Loucy (cell line): Measurements from ENCODE around the gene CEACAM7.

Experiments
- H2AFZ ChIP-seq: fragments of 200-600 bp; sonication (generic); 2 replicates; pipeline ENCODE4 v1.6.0; 2016; ENCODE audit warnings: antibody characterized with exemption, mild to moderate bottlenecking, low read length, moderate library complexity
- H3F3A ChIP-seq: fragments of 200-600 bp; 2 replicates; pipeline ENCODE4 v1.6.0; 2016; ENCODE audit warnings: antibody characterized with exemption, low read depth, mild to moderate bottlenecking
- H3K27me3 ChIP-seq: fragments of 200-600 bp; sonication (generic); 2 replicates; pipeline ENCODE4 v1.6.1; 2014; ENCODE audit warnings: low read length, mild to moderate bottlenecking; ENCODE audit not compliant: insufficient read depth, poor library complexity, severe bottlenecking
- H3K36me3 ChIP-seq: fragments of 200-600 bp; sonication (generic); 2 replicates; pipeline ENCODE4 v1.6.1; 2016; ENCODE audit warnings: low read length; ENCODE audit not compliant: insufficient read depth
- H3K4me1 ChIP-seq: fragments of 200-600 bp; sonication (generic); 2 replicates; pipeline ENCODE4 v1.5.1; 2014; ENCODE audit warnings: low read length, mild to moderate bottlenecking; ENCODE audit not compliant: insufficient read depth, poor library complexity, severe bottlenecking
- H3K4me2 ChIP-seq: fragments of 200-600 bp; sonication (generic); 2 replicates; pipeline ENCODE4 v1.6.0; 2014; ENCODE audit warnings: antibody characterized with exemption, low read length, low read depth, mild to moderate bottlenecking; ENCODE audit not compliant: poor library complexity, severe bottlenecking
- H3K4me3 ChIP-seq: fragments of 200-600 bp; sonication (generic); 2 replicates; pipeline ENCODE4 v1.5.1; 2014; ENCODE audit warnings: low read length, mild to moderate bottlenecking, mixed read lengths; ENCODE audit not compliant: poor library complexity, severe bottlenecking
- H3K79me2 ChIP-seq: fragments of 200-600 bp; sonication (generic); 2 replicates; pipeline ENCODE4 v1.6.1; 2014; ENCODE audit warnings: low read length; ENCODE audit not compliant: insufficient read depth
- H3K9ac ChIP-seq: fragments of 200-600 bp; sonication (generic); 2 replicates; pipeline ENCODE4 v1.6.0; 2014; ENCODE audit warnings: mild to moderate bottlenecking, low read depth, low read length, moderate library complexity; ENCODE audit not compliant: poor library complexity, severe bottlenecking
- H3K9me2 ChIP-seq: fragments of 200-600 bp; sonication (generic); replicated peaks from 2 replicates; pipeline ENCODE4 v1.6.1; 2016; ENCODE audit warnings: low read depth, low read length, mixed read lengths
- H3K9me3 ChIP-seq: fragments of 200-600 bp; sonication (generic); 2 replicates; pipeline ENCODE4 v1.6.1; 2014; ENCODE audit warnings: mild to moderate bottlenecking, antibody characterized with exemption, low read length, low read depth; ENCODE audit not compliant: insufficient read depth
- H4K20me1 ChIP-seq: fragments of 200-600 bp; sonication (generic); 2 replicates; pipeline ENCODE4 v1.6.0; 2014; ENCODE audit warnings: antibody characterized with exemption, low read length, mild to moderate bottlenecking; ENCODE audit not compliant: insufficient read depth, poor library complexity, severe bottlenecking
- EZH2phosphoT487 ChIP-seq: fragments of 200-600 bp; IDR thresholded peaks from 2 replicates; pipeline ENCODE4 v1.6.1; 2018; ENCODE audit warnings: antibody characterized with exemption, mild to moderate bottlenecking, moderate library complexity, borderline replicate concordance
- TF ChIP-seq, protein P1 (sequence below): fragments of 200-600 bp; sonication (generic); conservative IDR thresholded peaks from 2 replicates; pipeline ENCODE4 v1.5.1; 2014; ENCODE audit warnings: mild to moderate bottlenecking, antibody characterized with exemption, low read length

The CEACAM7 gene

GRCh38 chr19:41698746-41699230 lies 10.7 kb upstream of the CEACAM7 start:
- H3K4me3 ChIP-seq = no peak overlapping the region
- no peak overlapping the region for H3K4me2 ChIP-seq
- H3K79me2 ChIP-seq = no peaks in the 10 kb centered on the region
- TF ChIP-seq, protein P1, sequence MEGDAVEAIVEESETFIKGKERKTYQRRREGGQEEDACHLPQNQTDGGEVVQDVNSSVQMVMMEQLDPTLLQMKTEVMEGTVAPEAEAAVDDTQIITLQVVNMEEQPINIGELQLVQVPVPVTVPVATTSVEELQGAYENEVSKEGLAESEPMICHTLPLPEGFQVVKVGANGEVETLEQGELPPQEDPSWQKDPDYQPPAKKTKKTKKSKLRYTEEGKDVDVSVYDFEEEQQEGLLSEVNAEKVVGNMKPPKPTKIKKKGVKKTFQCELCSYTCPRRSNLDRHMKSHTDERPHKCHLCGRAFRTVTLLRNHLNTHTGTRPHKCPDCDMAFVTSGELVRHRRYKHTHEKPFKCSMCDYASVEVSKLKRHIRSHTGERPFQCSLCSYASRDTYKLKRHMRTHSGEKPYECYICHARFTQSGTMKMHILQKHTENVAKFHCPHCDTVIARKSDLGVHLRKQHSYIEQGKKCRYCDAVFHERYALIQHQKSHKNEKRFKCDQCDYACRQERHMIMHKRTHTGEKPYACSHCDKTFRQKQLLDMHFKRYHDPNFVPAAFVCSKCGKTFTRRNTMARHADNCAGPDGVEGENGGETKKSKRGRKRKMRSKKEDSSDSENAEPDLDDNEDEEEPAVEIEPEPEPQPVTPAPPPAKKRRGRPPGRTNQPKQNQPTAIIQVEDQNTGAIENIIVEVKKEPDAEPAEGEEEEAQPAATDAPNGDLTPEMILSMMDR = no peak
- TF ChIP-seq EZH2phosphoT487 = no peak
- no peaks in the 10 kb centered on the region for H4K20me1 ChIP-seq
- no peaks in the 10 kb centered on the region for H3K4me1 ChIP-seq
- no peak overlapping the region for H3K9ac ChIP-seq
- no peaks in the 10 kb centered on the region for H3F3A ChIP-seq
- H2AFZ ChIP-seq = no peak overlapping the region
- no peaks in the 10 kb centered on the region for H3K9me3 ChIP-seq
- H3K9me2 ChIP-seq = no peaks in the 10 kb centered on the region
- H3K27me3 ChIP-seq = no peaks in the 10 kb centered on the region
- no peaks in the 10 kb centered on the region for H3K36me3 ChIP-seq

GRCh38 chr19:41697198-41697855 lies 9.3 kb upstream of the CEACAM7 start:
- H3K4me3 ChIP-seq = no peak overlapping the region
- no peak overlapping the region for H2AFZ ChIP-seq
- no peaks in the 10 kb centered on the region for H3K27me3 ChIP-seq
- no peak overlapping the region for H3K9ac ChIP-seq
- no peaks in the 10 kb centered on the region for H3K9me2 ChIP-seq
- H3K9me3 ChIP-seq = no peaks in the 10 kb centered on the region
- H3K4me1 ChIP-seq = no peaks in the 10 kb centered on the region
- H3K4me2 ChIP-seq = no peak overlapping the region
- H3K79me2 ChIP-seq = no peaks in the 10 kb centered on the region
- no peaks in the 10 kb centered on the region for H3K36me3 ChIP-seq
- H3F3A ChIP-seq = no peaks in the 10 kb centered on the region
- no peaks in the 10 kb centered on the region for H4K20me1 ChIP-seq
- TF ChIP-seq EZH2phosphoT487 = no peak

- Histone ChIP-seq H4K20me1 (no peaks in the 10 kb centered on the region), H3F3A (no peaks in the 10 kb centered on the region), H3K9ac (no peak overlapping the region), H3K36me3 (no peaks in the 10 kb centered on the region), H3K79me2 (no peaks in the 10 kb centered on the region), H3K27me3 (no peaks in the 10 kb centered on the region), H3K4me2 (no peak overlapping the region), H3K9me3 (no peaks in the 10 kb centered on the region), H3K4me3 (no peak overlapping the region), H3K4me1 (no peaks in the 10 kb centered on the region), H2AFZ (no peak overlapping the region), H3K9me2 (no peaks in the 10 kb centered on the region)
- TF ChIP-seq, protein P1 = no peak
- TF ChIP-seq EZH2phosphoT487 = no peak
Measured at GRCh38 chr19:41696402-41697197, 8.5 kb upstream of the CEACAM7 start.
